GM12878 (cell line): ENCODE measurements around the gene DKC1. TPM values are rescaled to one million over a fixed set of nuclear protein-coding genes. Genes with fewer than 3 reads are reported as not detected.

Source experiments
- ATAC-seq: fragments of 200-7000 bp; cut with Tn5 transposase; 3 replicates; pipeline ENCODE4 v1.9.1; 2020; ENCODE audit warnings: mild to moderate bottlenecking, moderate library complexity
- BruUV-seq: library from RNA; stranded (reverse); fragments of 400-500 nt; replicated peaks from 2 replicates; lab custom pipeline; 2021; lab: Mats Ljungman, UMichigan
- CTCF ChIA-PET: fragments of 300-600 bp; sonication (Branson Sonifier 250); formaldehyde crosslinking; extraction: SDS; loops from one replicate; lab custom pipeline; 2021; ENCODE audit warnings: inconsistent platforms; lab: Yijun Ruan, JAX
- POLR2A ChIA-PET: fragments of 350-600 bp; formaldehyde crosslinking; extraction: SDS; loops from one replicate; lab custom pipeline; 2021; ENCODE audit warnings: inconsistent platforms; lab: Charles Lee
- RAD21 ChIA-PET: fragments of 300-600 bp; sonication (Branson Sonifier 250); formaldehyde crosslinking; loops from one replicate; lab custom pipeline; 2023; ENCODE audit warnings: antibody characterized with exemption; ENCODE audit not compliant: unreplicated experiment; lab: Charles Lee
- SMC1A ChIA-PET: fragments of 300-600 bp; sonication (Branson Sonifier 250); formaldehyde crosslinking; loops from one replicate; lab custom pipeline; 2023; ENCODE audit not compliant: unreplicated experiment, uncharacterized antibody; lab: Charles Lee
- DNase-seq: peaks from one replicate; pipeline ENCODE4 v3.0.0-alpha.2; 2011; ENCODE audit warnings: low read depth, low spot score
- FAIRE-seq: peaks from 3 replicates; lab custom pipeline; 2011; peaks lifted over from hg19 to GRCh38; lab: Jason Lieb, UNC
- H2AFZ ChIP-seq: 2 replicates; pipeline ENCODE4 v1.6.0; 2011; ENCODE audit warnings: low read depth, low read length, control low read depth; ENCODE audit not compliant: control insufficient read depth
- H3K27ac ChIP-seq: 2 replicates; pipeline ENCODE4 v1.5.1; 2011; ENCODE audit warnings: control low read depth; ENCODE audit not compliant: control insufficient read depth, insufficient read depth
- H3K27me3 ChIP-seq, 2 experiments: replicated peaks in 1 of 2; 2 replicates each; pipeline versions ENCODE4 v1.6.0 to v1.6.1; 2011; ENCODE audit warnings: low read length in 1 of 2; ENCODE audit not compliant: control insufficient read depth in 2 of 2, insufficient read depth in 2 of 2
- H3K36me3 ChIP-seq, 2 experiments: 2 replicates each; pipeline ENCODE4 v1.5.1; 2011; ENCODE audit warnings: low read length in 1 of 2; ENCODE audit not compliant: control insufficient read depth in 2 of 2, insufficient read depth in 2 of 2
- H3K4me1 ChIP-seq: 2 replicates; pipeline ENCODE4 v1.6.1; 2011; ENCODE audit warnings: mild to moderate bottlenecking, low read length, moderate library complexity, mixed read lengths; ENCODE audit not compliant: control insufficient read depth, insufficient read depth
- H3K4me2 ChIP-seq: 2 replicates; pipeline ENCODE4 v1.6.0; 2011; ENCODE audit warnings: control low read depth; ENCODE audit not compliant: control insufficient read depth, insufficient read depth
- H3K4me3 ChIP-seq: fragments of 200-600 bp; sonication (generic); 2 replicates; pipeline ENCODE4 v1.5.1; 2016
- H3K79me2 ChIP-seq: 2 replicates; pipeline ENCODE4 v1.6.0; 2011; ENCODE audit warnings: low read length; ENCODE audit not compliant: control insufficient read depth, insufficient read depth
- H3K9ac ChIP-seq: 2 replicates; pipeline ENCODE4 v1.8.0; 2011; ENCODE audit warnings: low read length, control low read depth, mixed read lengths; ENCODE audit not compliant: control insufficient read depth, insufficient read depth
- H3K9me3 ChIP-seq: replicated peaks from 3 replicates; pipeline ENCODE4 v1.5.1; 2011; ENCODE audit warnings: mild to moderate bottlenecking, low read length; ENCODE audit not compliant: control insufficient read depth, insufficient read depth
- H4K20me1 ChIP-seq: 2 replicates; pipeline ENCODE4 v1.6.0; 2011; ENCODE audit not compliant: control insufficient read depth, insufficient read depth
- BCL11A ChIP-seq: IDR thresholded peaks from 2 replicates; pipeline ENCODE4 v1.6.1; 2011; ENCODE audit warnings: low read depth, low read length
- BCL3 ChIP-seq: IDR thresholded peaks from 2 replicates; pipeline ENCODE4 v1.6.1; 2011; ENCODE audit warnings: borderline replicate concordance, low read depth, mild to moderate bottlenecking, moderate library complexity, low read length; ENCODE audit not compliant: insufficient read depth, poor library complexity, severe bottlenecking
- CEBPB ChIP-seq, 2 experiments: fragments of 150-350 bp in 1 of 2; IDR thresholded peaks; 2 replicates each; pipeline ENCODE4 v1.6.1; 2012 to 2014; ENCODE audit warnings: low read depth in 2 of 2, low read length in 2 of 2, borderline replicate concordance in 1 of 2, inconsistent platforms in 1 of 2
- CREM ChIP-seq: IDR thresholded peaks from 2 replicates; pipeline ENCODE4 v1.6.1; 2014; ENCODE audit warnings: antibody characterized with exemption, low read depth
- HDAC2 ChIP-seq: fragments of 200-600 bp; sonication (generic); IDR thresholded peaks from 2 replicates; pipeline ENCODE4 v1.6.1; 2017
- MEF2A ChIP-seq: IDR thresholded peaks from 2 replicates; pipeline ENCODE4 v1.6.1; 2011; ENCODE audit warnings: low read depth, mild to moderate bottlenecking, low read length, moderate library complexity; ENCODE audit not compliant: insufficient read depth
- PML ChIP-seq: IDR thresholded peaks from 2 replicates; pipeline ENCODE4 v1.6.1; 2012; ENCODE audit warnings: low read length, inconsistent platforms
- POLR2AphosphoS5 ChIP-seq: IDR thresholded peaks from 2 replicates; pipeline ENCODE4 v1.6.1; 2011; ENCODE audit warnings: mild to moderate bottlenecking, low read length, inconsistent platforms
- RUNX3 ChIP-seq: IDR thresholded peaks from 2 replicates; pipeline ENCODE4 v1.6.1; 2012; ENCODE audit warnings: low read length, inconsistent platforms
- SUPT20H ChIP-seq: IDR thresholded peaks from 2 replicates; pipeline ENCODE4 v1.6.1; 2011; ENCODE audit warnings: low read depth, mild to moderate bottlenecking, low read length, moderate library complexity, borderline replicate concordance; ENCODE audit not compliant: control insufficient read depth
- SUZ12 ChIP-seq: fragments of 200-600 bp; sonication (generic); IDR thresholded peaks from one replicate; pipeline ENCODE4 v1.6.1; 2018; ENCODE audit warnings: antibody characterized with exemption, mild to moderate bottlenecking; ENCODE audit not compliant: unreplicated experiment
- YBX1 ChIP-seq: fragments of 450-650 bp; IDR thresholded peaks from 2 replicates; pipeline ENCODE4 v1.6.1; 2016; ENCODE audit warnings: antibody characterized with exemption
- WGBS: methylation state at CpG from one replicate; pipeline ENCODE4 v1.1.6; 2016; ENCODE audit warnings: low lambda C conversion rate; ENCODE audit not compliant: insufficient replicate concordance, insufficient coverage; ENCODE audit errors: missing lambda C conversion rate; 5-methylcytosine and 5-hydroxymethylcytosine counted together
- in situ Hi-C: fragments of 300-500 bp; cut with MboI; formaldehyde crosslinking; loops from 9 replicates; pipeline ENCODE4 v1.14.3; 2018; ENCODE audit warnings: mixed read lengths
- intact Hi-C: fragments of 100-400 bp; cut with micrococcal nuclease; formaldehyde crosslinking; loops from one replicate; pipeline ENCODE4 v1.14.2; 2022; ENCODE audit not compliant: unreplicated experiment
- polyA plus RNA-seq, 11 experiments: library from polyadenylated mRNA; depleted of rRNA in 4 of 11; unstranded in 6 of 11; stranded (reverse) in 5 of 11; fragments of >200 nt; fragmentation: Nextera tagmentation in 4 of 11; fragmentation: Illumina TruSeq in 1 of 11; extraction: Ambion mirVana in 4 of 11; extraction: Trizol in 1 of 11; gene quantifications; 1 replicate in 1 of 11; 2 replicates in 10 of 11; pipeline versions ENCODE4 v1.2.1 to v1.2.3, GENCODE V29; 2011 to 2016; ENCODE audit warnings: inconsistent platforms in 2 of 11, missing spikeins in 2 of 11, low read depth in 1 of 11
- total RNA-seq, 4 experiments: library from RNA; depleted of rRNA in 3 of 4; stranded (reverse); fragments of >200 nt in 3 of 4; fragmentation: Illumina TruSeq in 1 of 4; extraction: Trizol in 1 of 4; gene quantifications; 2 replicates each; pipeline versions ENCODE4 v1.2.1 to v1.2.3, GENCODE V29; 2013 to 2021

The DKC1 gene
- total and polyA plus RNA-seq, 10 of the 15 experiments (the other 5 are each of a cell fraction or from before 2014, with no cell fraction given), result 70.1 to 159 (median 116) TPM

DNA sequence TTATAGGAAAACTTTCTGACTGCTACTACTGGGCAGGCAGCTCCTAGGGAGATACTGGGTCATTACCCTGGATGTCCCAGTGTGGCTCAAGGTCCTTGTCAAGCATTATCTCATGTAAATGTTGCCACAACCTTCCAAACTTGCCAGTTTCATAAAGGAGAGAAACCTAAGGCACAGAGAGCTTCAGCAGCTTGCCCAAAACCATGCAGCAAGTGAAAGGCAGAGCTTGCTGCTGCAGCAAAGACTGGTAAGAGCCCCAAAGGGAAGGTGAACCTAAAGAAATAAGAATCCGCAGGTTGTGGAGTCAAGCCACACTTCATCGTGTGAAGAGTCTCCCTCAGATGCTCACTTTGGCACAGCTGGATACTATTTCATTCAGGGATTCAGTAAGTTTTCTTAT lies 40.3 kb downstream of the DKC1 start:
- Histone ChIP-seq H3K9me3 (no peaks in the 10 kb centered on the region; the same call in 2 of the 3 replicates), H3K4me1 (no peaks in the 10 kb centered on the region), H4K20me1 (no peaks in the 10 kb centered on the region), H3K79me2 (no peaks in the 10 kb centered on the region), H3K4me3 (no peak overlapping the region), H3K27ac (no peak overlapping the region), H3K36me3 (no peaks in the 10 kb centered on the region), H3K9ac (no peak overlapping the region), H3K4me2 (no peak overlapping the region), H2AFZ (no peak overlapping the region), H3K27me3 (no peaks in the 10 kb centered on the region)
- WGBS, result 69% methylated on average over 2 of the region's 2 CpGs
- ATAC-seq, result no peak
- intact Hi-C loops (no loop called here), in situ Hi-C loops (no loop called here)
- ChIA-PET POLR2A (no interaction called here), RAD21 (interaction anchor here (0.8 kb wide), 1 partner anchor 26 kb away, joined by 3 read pairs; no protein-coding TSS in a partner anchor), SMC1A (interaction anchor here (1.0 to 1.4 kb wide), 2 partner anchors 15 to 26 kb away, joined by 3 read pairs; no protein-coding TSS in a partner anchor), CTCF (interaction anchor here (0.8 kb wide), 1 partner anchor 10 kb away, joined by 3 read pairs; no protein-coding TSS in a partner anchor)
- no TSS peak for BruUV-seq
- DNase-seq, result no peak
- no peak for TF ChIP-seq PML
- no peak for FAIRE-seq

- ChIA-PET RAD21 (interaction anchor here (2.1 kb wide), 1 partner anchor 14 kb away, joined by 8 read pairs; no protein-coding TSS in a partner anchor), SMC1A (interaction anchor here (0.7 to 3.7 kb wide), 4 partner anchors 8 to 24 kb away, joined by 3 to 19 read pairs (median 4); no protein-coding TSS in a partner anchor), CTCF (interaction anchor here (0.9 to 1.1 kb wide), 2 partner anchors 23 to 36 kb away, joined by 3 read pairs; no protein-coding TSS in a partner anchor), POLR2A (interaction anchor here (0.8 to 2.0 kb wide), 4 partner anchors 14 to 42 kb away, joined by 3 to 14 read pairs (median 3); partner anchors contain the start of gene DKC1)
- H3K36me3 ChIP-seq, result no peaks in the 10 kb centered on the region
- no peak overlapping the region for H3K27ac ChIP-seq
- WGBS, result 34% methylated on average over 7 of the region's 7 CpGs
- intact Hi-C loops, result loop anchor here (2.0 kb wide), 1 partner anchor 42 kb away; the partner anchor contains the start of gene DKC1
- FAIRE-seq (no peak), ATAC-seq (peak; percentile 6), DNase-seq (no peak)
- TF ChIP-seq YBX1 (no peak), POLR2AphosphoS5 (no peak), HDAC2 (no peak), RUNX3 (no peak), BCL11A (no peak), MEF2A (no peak), SUPT20H (no peak), SUZ12 (no peak), CREM (no peak), BCL3 (no peak), CEBPB (IDR thresholded peaks at IDR 0.05; ENCODE audit: borderline replicate concordance in 1 of 2, low read depth in 2 of 2, low read length in 2 of 2) (no peak)
- H4K20me1 ChIP-seq, result no peaks in the 10 kb centered on the region
- H3K9me3 ChIP-seq, result no peaks in the 10 kb centered on the region; the same call in 2 of the 3 replicates
- BruUV-seq, result no TSS peak
- H3K79me2 ChIP-seq, result no peaks in the 10 kb centered on the region
- no peaks in the 10 kb centered on the region for H3K4me1 ChIP-seq
- no peaks in the 10 kb centered on the region for H3K27me3 ChIP-seq
- peak overlapping the region; percentile 80 for H2AFZ ChIP-seq
- H3K4me2 ChIP-seq, result peak overlapping the region; percentile 84
- H3K9ac ChIP-seq, result peak overlapping the region; percentile 60
- in situ Hi-C loops, result no loop called here
- peak overlapping the region; percentile 70 for H3K4me3 ChIP-seq
Measured at GRCh38 chrX:154804261-154804956, 41.7 kb downstream of the DKC1 start.
